ENCODE measurements around the gene NCAM2. TPM values are rescaled to one million over a fixed set of nuclear protein-coding genes. Genes with fewer than 3 reads are reported as not detected.

Gene NCAM2
- total RNA-seq, 4 donors from 2014 or later: 0.46 to 2.9 (median 1.3) TPM

DNA sequence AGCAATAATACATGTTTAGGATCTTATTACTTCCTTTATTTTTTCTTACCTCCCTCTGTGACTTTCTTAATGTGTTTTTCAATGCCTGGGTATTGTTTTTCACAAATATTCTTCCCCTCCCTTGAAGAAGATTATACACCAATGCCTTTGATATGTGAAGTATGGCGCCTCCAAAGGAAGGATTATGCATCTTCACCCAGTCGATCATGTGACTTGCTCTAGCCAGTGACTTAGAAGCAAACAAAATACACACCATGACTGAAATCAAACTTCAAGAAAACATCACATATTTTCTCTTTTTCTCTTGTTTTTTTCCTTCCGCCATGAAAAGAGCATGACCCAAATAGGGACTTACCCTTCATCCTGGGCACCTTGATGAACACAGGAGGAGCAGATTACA is 297.1 kb downstream of the NCAM2 start:
- 94 to 98% methylated on average over 3 of the region's 3 CpGs for WGBS, 2 donors
- Histone ChIP-seq H3K27ac (no peak overlapping the region), H3K4me1 (no peaks in the 10 kb centered on the region), H3K27me3 (no peaks in the 10 kb centered on the region), H3K9me3 (no peaks in the 10 kb centered on the region), H3K36me3 (no peaks in the 10 kb centered on the region), H3K4me3 (replicated peaks in 1 of 3) (no peak overlapping the region)
- TF ChIP-seq, protein P1, sequence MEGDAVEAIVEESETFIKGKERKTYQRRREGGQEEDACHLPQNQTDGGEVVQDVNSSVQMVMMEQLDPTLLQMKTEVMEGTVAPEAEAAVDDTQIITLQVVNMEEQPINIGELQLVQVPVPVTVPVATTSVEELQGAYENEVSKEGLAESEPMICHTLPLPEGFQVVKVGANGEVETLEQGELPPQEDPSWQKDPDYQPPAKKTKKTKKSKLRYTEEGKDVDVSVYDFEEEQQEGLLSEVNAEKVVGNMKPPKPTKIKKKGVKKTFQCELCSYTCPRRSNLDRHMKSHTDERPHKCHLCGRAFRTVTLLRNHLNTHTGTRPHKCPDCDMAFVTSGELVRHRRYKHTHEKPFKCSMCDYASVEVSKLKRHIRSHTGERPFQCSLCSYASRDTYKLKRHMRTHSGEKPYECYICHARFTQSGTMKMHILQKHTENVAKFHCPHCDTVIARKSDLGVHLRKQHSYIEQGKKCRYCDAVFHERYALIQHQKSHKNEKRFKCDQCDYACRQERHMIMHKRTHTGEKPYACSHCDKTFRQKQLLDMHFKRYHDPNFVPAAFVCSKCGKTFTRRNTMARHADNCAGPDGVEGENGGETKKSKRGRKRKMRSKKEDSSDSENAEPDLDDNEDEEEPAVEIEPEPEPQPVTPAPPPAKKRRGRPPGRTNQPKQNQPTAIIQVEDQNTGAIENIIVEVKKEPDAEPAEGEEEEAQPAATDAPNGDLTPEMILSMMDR (IDR thresholded peaks at IDR 0.05): no peak
- no peak for TF ChIP-seq POLR2A (IDR thresholded peaks at IDR 0.05)
- no peak for DNase-seq
- intact Hi-C loops (cut with DNase I): no loop called here

DNA sequence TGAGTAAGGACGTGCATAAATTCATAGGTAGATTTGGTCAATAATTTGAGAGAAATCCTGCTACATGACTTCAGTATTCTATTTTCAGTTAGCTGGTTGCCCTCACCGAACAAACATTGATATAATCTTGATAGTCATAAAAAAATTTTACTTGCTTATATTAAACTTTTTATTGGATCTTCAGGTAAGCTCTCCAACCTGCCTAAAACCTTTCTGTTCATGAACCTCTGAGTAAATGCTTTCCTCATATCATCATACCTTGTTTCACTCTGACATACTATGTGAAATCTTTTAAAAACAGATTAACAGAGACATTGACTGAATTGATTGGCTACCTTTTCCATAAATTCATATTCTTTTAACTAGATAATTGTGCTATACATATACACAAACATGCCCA is 299.0 kb downstream of the NCAM2 start:
- Histone ChIP-seq H3K36me3 (no peaks in the 10 kb centered on the region), H3K27me3 (no peaks in the 10 kb centered on the region), H3K4me1 (no peaks in the 10 kb centered on the region), H3K9me3 (no peaks in the 10 kb centered on the region), H3K4me3 (replicated peaks in 1 of 3) (no peak overlapping the region), H3K27ac (no peak overlapping the region)
- WGBS, 2 donors: 87 to 88% methylated on average over 2 of the region's 2 CpGs
- DNase-seq: no peak
- TF ChIP-seq, protein P1 (IDR thresholded peaks at IDR 0.05): no peak
- TF ChIP-seq POLR2A (IDR thresholded peaks at IDR 0.05): no peak
- intact Hi-C loops (cut with DNase I): no loop called here

DNA sequence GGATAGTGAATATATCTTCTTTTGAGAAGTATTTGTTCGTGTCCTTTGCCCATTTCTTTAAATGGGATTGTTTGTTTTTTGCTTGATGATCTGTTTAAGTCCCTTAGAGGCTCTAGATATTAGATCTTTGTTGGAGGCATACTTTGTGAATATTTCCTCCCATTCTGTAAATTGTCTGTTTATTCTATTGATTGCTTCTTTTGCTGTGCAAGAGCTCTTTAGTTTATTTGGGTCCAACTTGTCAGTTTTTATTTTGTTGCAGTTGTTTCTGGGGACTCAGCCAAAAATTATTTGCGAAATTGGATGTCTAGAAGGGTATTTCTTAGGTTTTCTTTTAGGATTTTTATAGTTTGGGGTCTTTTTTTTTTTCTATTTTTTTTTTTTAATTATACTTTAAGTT is 302.8 kb downstream of the NCAM2 start:
- intact Hi-C loops (cut with DNase I): no loop called here
- 78 to 84% methylated on average over 2 of the region's 2 CpGs for WGBS, 2 donors
- DNase-seq: no peak
- Histone ChIP-seq H3K27me3 (no peaks in the 10 kb centered on the region), H3K36me3 (no peaks in the 10 kb centered on the region), H3K4me1 (no peaks in the 10 kb centered on the region), H3K27ac (no peak overlapping the region), H3K9me3 (no peaks in the 10 kb centered on the region), H3K4me3 (replicated peaks in 1 of 3) (no peak overlapping the region)
- no peak for TF ChIP-seq POLR2A (IDR thresholded peaks at IDR 0.05)
- TF ChIP-seq, protein P1 (IDR thresholded peaks at IDR 0.05): no peak

DNA sequence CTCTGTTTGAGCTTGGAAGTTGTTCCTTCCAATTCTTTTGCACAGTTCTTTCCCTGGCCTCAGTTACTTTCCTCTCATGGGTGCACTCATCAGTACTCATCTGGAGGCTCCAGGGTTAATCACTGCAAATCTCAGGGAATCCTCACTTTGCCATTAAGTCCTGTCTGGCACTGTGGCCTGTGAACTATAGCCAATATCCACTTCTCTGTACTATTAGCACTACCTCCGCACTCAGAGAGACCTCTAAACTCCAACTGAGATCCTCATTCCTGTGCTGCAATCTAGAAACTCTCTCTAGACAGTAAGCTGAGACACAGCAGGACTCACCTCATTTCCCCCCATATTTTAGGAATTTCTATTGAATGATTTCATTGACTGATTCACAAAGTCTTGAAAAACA is 311.3 kb downstream of the NCAM2 start:
- intact Hi-C loops (cut with DNase I): no loop called here

DNA sequence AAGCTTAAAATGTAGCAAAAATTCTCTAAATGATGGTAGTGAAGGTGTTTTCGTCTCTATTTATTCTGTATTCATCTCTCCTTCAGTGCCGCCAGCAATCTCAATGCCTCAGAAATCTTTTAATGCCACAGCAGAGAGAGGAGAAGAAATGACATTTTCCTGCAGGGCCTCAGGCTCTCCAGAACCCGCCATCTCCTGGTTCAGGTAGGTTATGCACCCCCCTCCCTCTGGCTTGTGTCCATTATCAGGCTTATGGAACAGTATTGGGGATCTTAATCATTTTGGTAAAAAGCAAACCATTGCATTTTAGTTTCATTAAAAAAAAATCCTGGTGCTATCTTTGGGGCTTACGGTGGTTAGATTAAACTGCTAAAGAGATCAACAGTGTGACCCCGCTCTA is 326.1 kb downstream of the NCAM2 start:
- TF ChIP-seq, protein P1 (IDR thresholded peaks at IDR 0.05): no peak
- no peak for TF ChIP-seq POLR2A (IDR thresholded peaks at IDR 0.05)
- Histone ChIP-seq H3K27me3 (no peaks in the 10 kb centered on the region), H3K27ac (no peak overlapping the region), H3K4me3 (replicated peaks in 1 of 3) (no peak overlapping the region), H3K36me3 (no peaks in the 10 kb centered on the region), H3K9me3 (no peaks in the 10 kb centered on the region), H3K4me1 (no peaks in the 10 kb centered on the region)
- intact Hi-C loops (cut with DNase I): no loop called here
- no peak for DNase-seq
- WGBS, 2 donors: 89 to 93% methylated on average over 5 of the region's 5 CpGs

More for the DNA sequence above, 311.3 kb downstream of the NCAM2 start:
- H3K4me1 ChIP-seq: no peaks in the 10 kb centered on the region
- no peak overlapping the region for H3K27ac ChIP-seq
- no peak for DNase-seq
- 73 to 83% methylated on average over 1 of the region's 1 CpG for WGBS, 2 donors
- no peak overlapping the region for H3K4me3 ChIP-seq (replicated peaks in 1 of 3)
- TF ChIP-seq POLR2A (IDR thresholded peaks at IDR 0.05): no peak
- TF ChIP-seq, protein P1 (IDR thresholded peaks at IDR 0.05): no peak
- H3K9me3 ChIP-seq: no peaks in the 10 kb centered on the region
- no peaks in the 10 kb centered on the region for H3K27me3 ChIP-seq
- H3K36me3 ChIP-seq: no peaks in the 10 kb centered on the region

Data from thyroid gland (tissue), 4 donors.